GM10847 (cell line): ENCODE measurements around the gene CRY2.

ENCODE experiments used
- POLR2A ChIP-seq: IDR thresholded peaks from 2 replicates; pipeline ENCODE4 v1.6.1; 2011; ENCODE audit not compliant: insufficient read length; ENCODE audit errors: extremely low read depth

CRY2 gene

GRCh38 chr11:45807792-45808238, 39.5 kb upstream of the CRY2 start:
- TF ChIP-seq POLR2A = no peak

- TF ChIP-seq POLR2A = no peak
Measured at GRCh38 chr11:45809456-45810395, 37.5 kb upstream of the CRY2 start.

GRCh38 chr11:45810431-45811108, 36.7 kb upstream of the CRY2 start:
- no peak for TF ChIP-seq POLR2A

GRCh38 chr11:45811109-45811435, 36.2 kb upstream of the CRY2 start:
- no peak for TF ChIP-seq POLR2A

- TF ChIP-seq POLR2A = no peak
Measured at GRCh38 chr11:45811571-45812290, 35.5 kb upstream of the CRY2 start.

GRCh38 chr11:45812581-45813548, 34.4 kb upstream of the CRY2 start:
- no peak for TF ChIP-seq POLR2A

GRCh38 chr11:45815747-45816146, 31.5 kb upstream of the CRY2 start:
- no peak for TF ChIP-seq POLR2A

GRCh38 chr11:45816614-45817013, 30.7 kb upstream of the CRY2 start:
- TF ChIP-seq POLR2A = no peak

GRCh38 chr11:45817191-45817590, 30.1 kb upstream of the CRY2 start:
- no peak for TF ChIP-seq POLR2A

GRCh38 chr11:45818961-45819605, 28.2 kb upstream of the CRY2 start:
- no peak for TF ChIP-seq POLR2A

- TF ChIP-seq POLR2A = no peak
Measured at GRCh38 chr11:45820211-45820857, 26.9 kb upstream of the CRY2 start.

GRCh38 chr11:45827123-45827522, 20.2 kb upstream of the CRY2 start:
- no peak for TF ChIP-seq POLR2A

- TF ChIP-seq POLR2A = no peak
Measured at GRCh38 chr11:45828996-45829395, 18.3 kb upstream of the CRY2 start.

- TF ChIP-seq POLR2A = no peak
Measured at GRCh38 chr11:45830596-45830995, 16.7 kb upstream of the CRY2 start.
